GM19043 (cell line): Measurements from ENCODE around the gene ST6GALNAC3.
"Not testable (repeated sequence)": the region's sequence is repeated elsewhere in the genome, so short reads cannot be mapped to it uniquely, and the experiment has no call there.

Experiments
- ATAC-seq: cut with Tn5 transposase; IDR thresholded peaks from one replicate; pipeline ENCODE4 v1.9.1; 2021; ENCODE audit warnings: low read depth; ENCODE audit not compliant: unreplicated experiment

The ST6GALNAC3 gene

GRCh38 chr1:76070538-76070937, 4.0 kb upstream of the ST6GALNAC3 start:
- ATAC-seq: no peak

- no peak for ATAC-seq
Observed at GRCh38 chr1:76073481-76073880, 1.1 kb upstream of the ST6GALNAC3 start.

GRCh38 chr1:76075188-76075489, 593 bp downstream of the ST6GALNAC3 start:
- no peak for ATAC-seq

- peak; percentile 40 for ATAC-seq
Observed at GRCh38 chr1:76075877-76076276, 1.3 kb downstream of the ST6GALNAC3 start.

GRCh38 chr1:76079475-76080227, 5.1 kb downstream of the ST6GALNAC3 start:
- no peak for ATAC-seq

GRCh38 chr1:76080552-76081079, 6.1 kb downstream of the ST6GALNAC3 start:
- ATAC-seq: no peak

- ATAC-seq: no peak
Observed at GRCh38 chr1:76082062-76082461, 7.5 kb downstream of the ST6GALNAC3 start.

- no peak for ATAC-seq
Observed at GRCh38 chr1:76083189-76083588, 8.6 kb downstream of the ST6GALNAC3 start.

- no peak for ATAC-seq
Observed at GRCh38 chr1:76084029-76084627, 9.6 kb downstream of the ST6GALNAC3 start.

GRCh38 chr1:76084685-76085084, 10.1 kb downstream of the ST6GALNAC3 start:
- ATAC-seq: no peak

GRCh38 chr1:76086109-76086508, 11.6 kb downstream of the ST6GALNAC3 start:
- no peak for ATAC-seq

GRCh38 chr1:76086597-76086996, 12.1 kb downstream of the ST6GALNAC3 start:
- no peak for ATAC-seq

GRCh38 chr1:76090283-76091203, 16.0 kb downstream of the ST6GALNAC3 start:
- ATAC-seq: no peak

GRCh38 chr1:76092812-76093211, 18.3 kb downstream of the ST6GALNAC3 start:
- no peak for ATAC-seq

- no peak for ATAC-seq
Observed at GRCh38 chr1:76093522-76094312, 19.2 kb downstream of the ST6GALNAC3 start.

GRCh38 chr1:76095802-76096201, 21.3 kb downstream of the ST6GALNAC3 start:
- no peak for ATAC-seq

GRCh38 chr1:76097064-76097463, 22.5 kb downstream of the ST6GALNAC3 start:
- ATAC-seq: not testable (repeated sequence)

GRCh38 chr1:76098845-76099244, 24.3 kb downstream of the ST6GALNAC3 start:
- no peak for ATAC-seq

- no peak for ATAC-seq
Observed at GRCh38 chr1:76101548-76101947, 27.0 kb downstream of the ST6GALNAC3 start.

- ATAC-seq: no peak
Observed at GRCh38 chr1:76102046-76102445, 27.5 kb downstream of the ST6GALNAC3 start.
